GM18505 (cell line): ENCODE results near the gene TOGARAM1.

ENCODE experiments used
- ATAC-seq: cut with Tn5 transposase; IDR thresholded peaks from one replicate; pipeline ENCODE4 v1.9.1; 2021; ENCODE audit not compliant: unreplicated experiment
- POLR2A ChIP-seq: IDR thresholded peaks from 4 replicates; pipeline ENCODE4 v1.6.1; 2011; ENCODE audit warnings: borderline replicate concordance; ENCODE audit not compliant: insufficient read depth, insufficient read length; ENCODE audit errors: extremely low read depth

The TOGARAM1 gene

DNA sequence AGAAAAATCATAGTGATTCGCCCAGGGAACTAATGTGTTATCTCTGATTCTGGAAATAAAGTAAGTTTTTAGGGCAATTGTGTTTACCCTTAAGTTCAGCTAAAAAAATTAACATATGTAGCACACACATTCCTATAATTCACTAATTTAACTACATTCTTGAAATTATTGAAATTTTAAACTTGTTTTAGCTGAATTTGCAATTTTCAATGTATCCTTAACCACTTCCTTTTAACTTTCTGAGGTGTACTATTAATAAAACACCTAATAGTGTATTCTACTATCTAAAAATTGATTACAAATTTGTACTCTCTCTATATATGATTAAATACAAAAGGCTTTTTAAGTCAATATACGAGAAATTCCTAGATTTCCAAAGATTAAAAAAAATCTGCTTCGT lies 2.5 kb upstream of the TOGARAM1 start:
- no peak for ATAC-seq
- no peak for TF ChIP-seq POLR2A

- ATAC-seq, result no peak
Measured at GRCh38 chr14:44960146-44960545, 1.8 kb upstream of the TOGARAM1 start.

GRCh38 chr14:44960646-44961045 lies 1.3 kb upstream of the TOGARAM1 start:
- ATAC-seq, result no peak

More at GRCh38 chr14:44960146-44960545, 1.8 kb upstream of the TOGARAM1 start:
- no peak for TF ChIP-seq POLR2A

GRCh38 chr14:44961151-44961553 lies 838 bp upstream of the TOGARAM1 start:
- ATAC-seq, result peak; percentile 25
- TF ChIP-seq POLR2A, result no peak

More at GRCh38 chr14:44960646-44961045, 1.3 kb upstream of the TOGARAM1 start:
- TF ChIP-seq POLR2A, result no peak

DNA sequence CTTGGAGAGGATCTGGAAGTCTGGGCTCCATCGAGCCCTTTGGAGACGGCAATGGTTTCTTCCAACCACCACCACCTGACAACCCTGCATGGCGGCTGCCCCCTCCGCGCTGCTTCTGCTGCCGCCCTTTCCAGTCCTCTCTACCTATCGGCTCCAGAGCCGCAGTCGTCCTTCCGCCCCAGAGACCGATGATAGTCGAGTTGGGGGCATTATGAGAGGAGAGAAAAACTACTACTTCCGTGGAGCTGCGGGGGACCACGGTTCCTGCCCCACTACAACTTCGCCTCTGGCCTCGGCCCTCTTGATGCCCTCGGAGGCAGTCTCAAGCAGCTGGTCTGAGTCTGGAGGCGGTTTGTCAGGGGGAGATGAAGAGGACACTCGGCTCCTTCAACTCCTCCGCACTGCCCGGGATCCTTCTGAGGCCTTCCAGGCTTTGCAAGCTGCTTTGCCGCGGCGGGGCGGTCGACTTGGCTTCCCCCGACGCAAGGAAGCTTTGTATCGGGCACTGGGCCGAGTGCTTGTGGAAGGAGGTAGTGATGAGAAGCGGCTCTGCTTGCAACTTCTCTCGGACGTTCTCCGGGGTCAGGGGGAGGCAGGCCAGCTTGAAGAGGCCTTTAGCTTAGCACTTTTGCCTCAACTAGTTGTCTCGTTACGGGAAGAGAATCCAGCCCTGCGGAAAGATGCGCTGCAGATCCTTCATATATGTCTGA lies 499 bp downstream of the TOGARAM1 start:
- peak; percentile 35 for ATAC-seq
- no peak for TF ChIP-seq POLR2A

GRCh38 chr14:44963044-44963528 lies 1.1 kb downstream of the TOGARAM1 start:
- no peak for TF ChIP-seq POLR2A
- ATAC-seq, result no peak

GRCh38 chr14:44963775-44964380 lies 1.9 kb downstream of the TOGARAM1 start:
- no peak for ATAC-seq
- TF ChIP-seq POLR2A, result no peak

DNA sequence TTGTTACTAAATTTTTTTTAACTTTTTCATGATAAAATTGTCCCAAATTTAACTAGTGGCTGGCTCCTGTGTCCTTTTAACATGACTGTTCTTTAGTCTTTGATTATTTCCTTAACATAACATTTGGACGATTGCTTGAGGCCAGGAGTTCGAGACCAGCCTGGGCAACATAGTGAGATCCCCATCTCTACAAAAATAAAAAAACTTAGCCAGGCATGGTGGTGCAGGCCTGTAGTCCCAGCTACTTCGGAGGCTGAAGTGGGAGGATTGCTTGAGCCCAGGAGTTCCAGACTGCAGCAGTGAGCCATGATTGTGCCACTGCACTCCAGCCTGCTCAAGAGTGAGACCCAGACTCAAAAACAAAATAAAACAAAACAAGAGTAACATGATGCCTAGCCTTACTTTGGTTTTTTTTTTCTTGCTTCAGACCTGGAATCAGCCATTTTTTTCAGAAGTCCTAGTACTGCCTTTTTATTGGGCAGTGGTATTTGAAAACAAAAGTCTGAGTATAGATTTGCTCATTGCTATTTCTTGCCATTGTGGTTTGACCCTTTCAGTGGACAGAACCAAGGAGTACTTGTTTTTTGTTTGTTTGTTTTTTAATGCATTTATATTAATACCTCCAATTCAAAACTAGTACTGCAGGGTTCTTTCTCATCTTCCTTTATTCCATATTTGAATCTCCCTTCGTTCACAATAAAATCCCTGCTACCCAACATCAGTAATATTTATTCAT lies 4.8 kb downstream of the TOGARAM1 start:
- no peak for TF ChIP-seq POLR2A
- ATAC-seq, result no peak

- no peak for TF ChIP-seq POLR2A
- ATAC-seq, result no peak
Measured at GRCh38 chr14:44968714-44969113, 6.7 kb downstream of the TOGARAM1 start.

DNA sequence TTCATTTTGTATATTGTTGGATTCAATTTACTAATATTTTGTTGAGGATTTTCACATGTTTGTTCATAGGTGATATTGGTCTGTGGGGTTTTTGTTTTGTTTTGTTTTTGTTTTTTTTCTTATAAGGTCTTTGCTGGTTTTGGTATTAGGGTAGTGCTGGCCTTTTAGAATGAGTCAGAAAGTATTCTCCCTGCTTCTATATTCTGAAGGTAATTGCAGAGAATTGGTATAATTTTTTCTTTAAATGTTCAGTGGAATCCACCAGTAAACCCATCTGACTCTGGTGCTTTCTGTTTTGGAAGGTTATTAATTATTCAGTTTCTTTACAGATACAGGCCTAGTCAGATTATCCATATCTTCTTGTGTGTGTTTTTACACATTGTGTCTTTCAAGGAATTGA lies 8.9 kb downstream of the TOGARAM1 start:
- no peak for ATAC-seq
- TF ChIP-seq POLR2A, result no peak

GRCh38 chr14:44971459-44971858 lies 9.5 kb downstream of the TOGARAM1 start:
- ATAC-seq, result no peak
- TF ChIP-seq POLR2A, result no peak

- ATAC-seq, result no peak
- TF ChIP-seq POLR2A, result no peak
Measured at GRCh38 chr14:44979273-44979672, 17.3 kb downstream of the TOGARAM1 start.

- ATAC-seq, result no peak
- TF ChIP-seq POLR2A, result no peak
Measured at GRCh38 chr14:44979740-44980356, 17.9 kb downstream of the TOGARAM1 start.
